ENCODE data around the gene AMFR.

Gene AMFR

DNA sequence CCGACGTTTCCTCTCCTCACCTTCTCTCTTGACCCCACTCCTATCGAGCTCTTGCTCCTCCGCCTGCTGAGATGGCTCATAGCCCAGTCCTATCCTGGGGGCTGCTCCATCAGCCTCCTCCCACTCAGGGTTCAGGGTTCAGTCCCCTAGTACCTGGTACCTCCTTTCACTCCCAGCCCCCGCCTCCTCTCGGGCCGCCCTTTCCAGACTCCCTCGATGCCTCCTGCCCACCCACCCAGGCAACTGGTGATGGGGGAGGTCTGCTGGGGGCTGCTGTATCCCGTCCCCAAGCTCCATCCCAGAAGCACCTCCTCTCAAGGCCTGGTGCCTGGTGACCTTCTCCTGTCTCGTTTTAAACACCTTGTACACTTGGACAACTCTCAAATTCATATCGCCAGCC lies 93.9 kb downstream of the AMFR start:
- DNase-seq (ENCODE audit: low read depth in 2 of 2) = no peak

DNA sequence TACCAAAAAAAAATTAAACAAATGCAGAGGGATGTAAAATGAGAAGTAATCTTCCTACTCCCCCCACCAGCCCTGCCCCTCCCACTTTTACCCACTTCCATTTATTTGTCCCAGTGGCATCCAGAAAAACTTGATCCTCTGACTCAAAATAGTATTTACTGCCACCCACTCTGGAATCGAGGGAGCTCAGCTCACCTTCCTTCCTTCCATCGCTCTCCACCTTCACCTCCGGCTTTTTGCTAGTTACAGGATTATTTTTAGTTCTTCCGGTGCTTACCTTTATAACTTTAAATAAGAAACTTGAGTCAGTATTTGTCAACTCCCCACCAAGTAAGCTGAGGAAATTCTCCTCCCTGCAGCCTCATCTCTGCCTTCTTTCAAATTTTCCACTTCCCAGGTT lies 94.9 kb downstream of the AMFR start:
- no peak for DNase-seq (ENCODE audit: low read depth in 2 of 2)

DNA sequence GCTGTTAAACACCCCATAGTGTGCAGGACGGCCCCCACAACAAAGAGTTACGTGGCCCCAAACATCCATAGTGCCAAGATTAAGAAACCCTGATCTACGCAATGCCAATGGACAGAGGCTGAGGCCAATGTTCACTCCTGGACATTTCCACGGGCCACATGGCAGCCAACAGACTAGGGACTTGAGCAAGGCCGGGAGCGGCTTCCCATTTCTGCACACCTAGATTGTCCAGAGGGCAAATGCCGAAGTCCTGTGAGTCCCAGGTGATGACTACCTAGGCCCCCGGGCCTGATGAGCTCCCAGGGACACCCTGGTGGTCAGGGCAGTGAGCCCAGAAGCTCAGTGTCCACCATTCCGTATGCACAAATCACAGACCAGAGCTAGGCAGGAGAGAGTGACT lies 95.5 kb downstream of the AMFR start:
- DNase-seq (ENCODE audit: low read depth in 2 of 2) = no peak

DNA sequence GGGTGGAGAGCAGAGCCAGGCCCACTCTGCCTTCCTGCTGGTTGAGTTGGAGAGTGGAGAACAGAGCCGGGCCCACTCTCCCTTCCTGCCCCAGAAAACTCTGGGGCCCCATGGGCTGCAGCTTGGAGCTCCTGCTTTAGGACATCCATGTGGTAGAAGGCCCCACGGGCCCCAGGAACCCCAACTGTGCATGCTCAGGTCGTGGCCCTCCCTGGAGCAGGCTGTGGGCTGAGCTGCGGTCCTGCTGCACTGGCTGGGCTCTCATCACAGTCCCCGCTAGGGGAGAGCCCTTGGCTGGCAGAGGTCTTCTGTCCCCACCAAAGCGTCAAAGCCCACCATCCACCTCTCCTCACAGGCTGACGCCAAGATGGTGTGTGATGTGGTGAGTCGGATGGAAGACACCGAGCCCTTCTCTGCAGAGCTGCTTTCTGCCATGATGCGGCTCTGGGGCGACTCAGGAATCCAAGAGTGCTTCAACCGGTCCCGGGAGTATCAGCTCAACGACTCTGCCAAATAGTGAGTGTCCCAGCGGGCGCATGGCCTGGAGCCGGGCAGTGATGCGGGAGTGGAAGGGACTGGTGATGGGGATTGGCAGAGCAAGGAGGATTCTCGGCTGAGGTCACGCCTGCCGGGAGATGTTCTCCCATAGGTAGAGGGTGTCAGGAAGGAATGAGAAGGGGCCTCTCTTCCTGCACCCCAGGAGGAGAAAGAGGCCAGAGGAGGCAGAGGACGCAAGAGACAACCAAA lies 96.9 kb downstream of the AMFR start:
- no peak for DNase-seq (ENCODE audit: low read depth in 2 of 2)

DNA sequence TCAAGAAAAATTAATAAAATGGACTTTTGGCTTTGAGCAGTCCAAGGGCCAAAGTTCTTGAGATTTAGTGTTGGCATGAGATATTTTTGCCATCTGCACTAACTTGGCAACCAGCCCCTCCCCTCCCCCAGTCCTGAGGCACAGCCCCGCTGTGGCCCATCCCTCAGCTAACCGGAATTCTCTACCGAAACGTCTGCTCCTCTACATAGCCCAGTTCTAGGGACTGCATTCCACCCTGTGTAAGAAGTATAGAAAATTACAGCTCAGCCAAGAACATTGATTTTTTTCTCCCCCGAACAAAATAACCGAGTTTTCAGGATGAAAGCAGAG lies 97.5 kb downstream of the AMFR start:
- DNase-seq (ENCODE audit: low read depth in 2 of 2) = no peak

DNA sequence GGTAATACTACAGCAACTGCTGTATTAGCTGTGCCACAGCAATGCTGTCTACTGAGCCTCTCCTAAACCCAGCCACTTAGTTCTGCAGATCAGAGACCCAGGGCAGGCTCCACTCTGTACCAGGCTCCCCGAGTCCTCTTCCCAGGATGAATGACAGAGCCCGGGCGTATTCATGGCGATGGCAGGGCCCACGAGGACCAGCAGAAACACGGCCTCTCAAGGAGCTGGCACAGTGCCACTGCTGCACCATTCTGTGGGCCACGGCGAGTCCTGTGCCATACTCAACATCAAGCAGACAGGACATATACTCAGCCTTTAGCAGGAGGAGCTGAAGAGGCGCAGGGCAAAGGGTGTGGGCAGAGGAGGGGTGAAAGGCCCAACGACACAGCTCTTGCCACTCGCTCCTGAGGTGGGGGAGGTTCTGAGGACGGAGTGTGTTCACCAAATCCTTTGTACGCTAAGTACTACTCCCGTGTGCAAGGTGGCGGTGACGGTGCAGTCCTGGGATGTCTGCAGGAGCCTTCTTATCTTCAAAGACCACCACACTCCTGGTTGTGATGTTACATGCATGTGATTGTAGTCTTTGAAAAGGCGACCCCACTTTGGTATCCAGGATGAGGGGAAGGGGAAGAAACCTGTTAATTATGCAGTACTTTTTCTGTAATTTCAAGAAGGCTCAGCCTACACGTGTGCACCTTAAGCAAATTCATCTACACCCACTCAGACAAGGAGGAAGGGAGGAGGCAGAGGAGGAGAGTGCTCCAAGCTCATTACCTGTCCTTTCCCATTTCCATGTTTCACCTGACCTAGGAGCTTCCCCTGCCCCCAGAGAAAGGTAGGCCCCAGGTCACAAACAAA lies 98.0 kb downstream of the AMFR start:
- DNase-seq (ENCODE audit: low read depth in 2 of 2) = no peak

DNA sequence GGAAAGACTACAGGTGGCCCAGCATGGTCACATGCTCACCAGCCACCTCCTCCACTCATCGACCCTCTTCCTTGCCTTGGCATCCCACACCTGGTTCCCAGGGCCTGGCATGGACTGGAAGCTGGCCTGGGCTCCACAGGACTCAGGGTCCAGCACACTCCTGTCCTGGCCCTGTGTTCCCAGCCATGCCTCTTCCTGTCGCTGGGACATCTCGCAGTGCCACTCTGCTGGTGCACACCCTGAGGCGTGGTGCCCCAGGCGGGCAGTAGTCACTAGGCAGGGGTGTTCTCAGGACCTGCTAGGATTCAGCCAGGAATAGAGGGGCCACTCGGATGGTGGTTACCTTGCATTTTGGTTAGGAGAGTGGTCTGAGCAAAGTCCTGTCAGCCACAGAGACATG lies 99.4 kb downstream of the AMFR start:
- DNase-seq (ENCODE audit: low read depth in 2 of 2) = no peak

DNA sequence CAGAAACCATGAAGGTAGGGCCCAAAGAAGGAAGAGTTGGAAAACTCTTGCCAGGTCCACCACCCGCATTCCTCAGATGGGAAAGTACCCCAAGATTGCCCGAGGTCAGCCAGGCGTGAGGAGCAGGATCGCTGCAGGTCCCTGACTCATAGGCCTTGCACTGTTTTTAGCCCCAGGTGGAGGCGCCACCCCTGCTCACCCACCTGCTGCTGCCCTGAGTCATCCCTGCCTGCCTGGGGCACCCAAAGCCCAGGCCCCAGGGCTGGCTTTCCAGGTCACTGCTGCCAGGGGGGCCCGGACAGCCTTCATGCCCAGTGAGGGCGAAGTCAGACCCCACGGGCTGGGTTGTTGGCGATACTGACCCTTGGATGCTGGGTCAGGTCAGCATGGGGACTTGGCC lies 100.9 kb downstream of the AMFR start:
- DNase-seq (ENCODE audit: low read depth in 2 of 2) = no peak

DNA sequence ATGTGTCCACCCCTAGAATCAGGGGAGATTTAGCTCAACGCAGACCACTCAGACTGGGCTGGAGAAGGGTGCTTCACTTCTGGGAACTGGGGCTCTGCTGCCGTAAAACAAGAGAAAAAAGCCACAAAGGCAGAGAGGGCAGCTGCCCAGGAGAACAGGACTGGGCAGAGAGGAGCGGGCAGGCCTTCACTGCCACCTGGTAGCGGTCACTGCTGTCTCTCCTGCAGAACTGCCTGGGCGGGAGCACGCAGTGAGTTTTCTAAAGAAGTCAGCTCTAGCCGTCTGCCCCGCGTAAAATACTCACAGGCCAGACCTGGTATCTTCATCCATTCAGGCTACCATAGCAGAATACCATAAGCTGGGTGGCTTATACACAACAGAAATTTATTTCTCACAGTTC lies 103.8 kb downstream of the AMFR start:
- DNase-seq (ENCODE audit: low read depth in 2 of 2) = no peak

DNA sequence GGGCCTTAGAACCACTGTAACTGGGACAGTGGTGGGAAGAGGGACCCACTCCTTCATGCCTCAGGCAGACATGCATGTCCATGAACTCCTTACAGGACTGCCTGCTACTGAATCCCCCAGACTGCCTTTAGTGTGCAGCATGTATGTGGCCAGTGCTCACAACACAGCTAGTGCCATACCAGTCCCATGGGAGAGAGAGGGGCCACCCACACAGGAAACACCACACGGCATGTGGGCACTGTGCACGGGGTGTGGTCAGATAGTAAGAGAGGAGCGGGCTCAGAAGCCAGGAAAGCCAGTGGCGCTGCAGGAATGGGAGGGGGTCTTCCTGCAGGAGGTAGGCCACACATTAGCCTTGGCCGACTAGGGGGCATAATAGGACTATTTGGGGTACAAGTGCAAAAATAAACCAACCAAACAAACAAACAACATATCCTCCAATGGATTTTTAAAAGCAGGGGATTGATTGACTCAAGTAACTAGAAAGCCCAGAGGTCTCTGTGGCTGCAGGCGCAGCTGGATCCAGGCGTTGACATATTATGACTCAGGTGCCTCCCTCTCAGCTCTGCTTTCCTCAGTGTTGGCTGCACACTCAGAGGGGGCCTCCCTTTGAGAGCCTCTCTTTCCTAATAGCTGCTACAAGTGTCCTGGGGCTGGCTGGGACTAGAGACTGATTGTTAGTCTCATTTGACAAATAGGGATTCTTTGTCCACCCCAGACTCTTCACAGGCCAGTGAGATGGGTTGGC lies 104.4 kb downstream of the AMFR start:
- DNase-seq (ENCODE audit: low read depth in 2 of 2) = no peak

DNA sequence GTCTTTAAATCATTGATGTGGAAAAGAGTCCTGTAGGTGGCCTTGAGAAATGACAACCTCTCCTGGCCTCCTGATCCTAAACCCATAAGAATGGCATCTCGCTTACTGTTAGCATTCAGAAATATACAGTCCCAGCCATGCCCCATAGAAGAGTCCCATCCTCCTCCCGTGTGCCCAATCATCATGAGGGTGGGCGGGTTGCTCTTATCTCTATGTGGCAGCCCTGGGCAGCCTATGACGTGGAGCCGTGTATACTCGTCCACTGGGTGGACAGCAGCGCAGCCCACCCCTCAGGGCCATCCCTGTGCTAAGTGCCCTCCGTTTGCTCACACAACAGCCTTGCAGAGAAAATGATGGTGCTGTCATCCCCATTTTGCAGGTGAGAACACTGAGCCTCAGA lies 105.3 kb downstream of the AMFR start:
- DNase-seq (ENCODE audit: low read depth in 2 of 2) = no peak

DNA sequence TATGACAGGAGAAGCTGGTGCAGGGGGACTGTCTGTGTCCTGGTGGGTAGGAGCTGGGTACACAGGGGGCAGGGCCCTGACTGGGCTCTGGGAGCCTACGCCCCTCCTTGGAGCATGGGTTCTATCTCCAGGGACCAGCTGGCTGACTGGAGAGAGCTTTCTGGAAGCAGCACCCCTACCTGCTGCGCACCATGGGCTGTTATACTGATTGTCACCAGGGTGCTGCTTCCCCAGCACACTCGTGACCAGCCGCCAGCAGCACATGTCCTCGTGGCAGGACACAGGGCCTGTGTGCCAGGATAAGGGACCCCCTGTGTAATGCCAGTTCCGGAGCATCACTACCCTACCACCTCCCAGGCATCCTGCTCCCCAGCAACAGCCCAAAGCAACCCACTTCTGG lies 106.0 kb downstream of the AMFR start:
- no peak for DNase-seq (ENCODE audit: low read depth in 2 of 2)

DNA sequence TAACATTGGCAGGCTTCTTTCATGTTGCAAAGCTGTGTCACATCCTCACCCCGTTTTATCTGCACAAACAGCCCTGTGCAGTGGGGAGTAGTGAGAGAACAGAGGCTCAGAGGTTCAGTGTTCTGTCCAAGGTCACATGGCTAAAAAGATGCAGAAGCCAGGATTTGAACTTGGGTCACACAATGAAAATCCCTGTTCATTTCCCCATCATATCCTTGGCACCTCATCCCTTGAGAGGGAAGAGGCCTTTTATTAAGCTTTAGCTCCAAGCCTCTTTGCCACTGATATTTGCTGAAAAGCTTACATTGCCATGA lies 106.6 kb downstream of the AMFR start:
- no peak for DNase-seq (ENCODE audit: low read depth in 2 of 2)

DNA sequence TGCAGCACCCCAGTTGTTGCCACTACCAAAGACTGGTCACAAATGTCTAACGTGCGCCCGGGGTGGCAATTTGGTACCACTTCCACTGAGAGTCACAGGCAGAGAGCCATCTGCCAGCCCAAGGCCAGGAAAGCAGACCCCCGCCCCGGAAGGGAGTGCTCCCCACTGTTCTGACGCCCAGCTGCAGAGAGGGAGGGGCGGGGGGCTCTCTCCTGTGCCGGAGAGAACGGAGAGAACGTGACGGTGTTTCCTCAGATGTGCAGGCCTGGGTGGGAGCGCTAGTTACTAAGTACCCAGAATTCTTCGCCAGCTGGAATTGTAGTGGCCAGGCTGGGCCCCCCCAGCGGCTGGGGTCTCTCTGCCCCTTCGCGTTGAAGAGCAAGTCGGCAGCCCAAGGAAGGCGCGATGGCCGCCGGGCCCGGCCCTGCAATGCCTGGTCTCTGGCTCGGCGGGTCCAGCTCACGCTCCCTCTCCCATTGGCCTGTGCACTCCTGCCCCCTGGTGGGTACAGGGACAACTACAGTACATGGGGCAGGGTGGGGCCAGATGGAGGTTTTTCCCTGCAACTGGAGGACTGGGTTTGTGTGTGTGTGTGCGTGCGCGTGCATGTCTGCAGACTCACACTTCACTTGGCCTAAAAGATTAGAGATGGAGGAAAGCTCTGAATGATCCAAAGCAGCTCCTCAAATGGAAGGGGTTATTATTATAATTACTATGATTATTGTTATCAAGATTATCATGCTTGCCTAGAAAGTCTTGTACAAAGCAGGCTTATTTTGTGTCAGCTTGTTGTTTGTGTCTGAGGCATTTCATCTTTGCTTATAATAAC lies 107.1 kb downstream of the AMFR start:
- peak; percentile 57 to 74 for DNase-seq (ENCODE audit: low read depth in 2 of 2)

DNA sequence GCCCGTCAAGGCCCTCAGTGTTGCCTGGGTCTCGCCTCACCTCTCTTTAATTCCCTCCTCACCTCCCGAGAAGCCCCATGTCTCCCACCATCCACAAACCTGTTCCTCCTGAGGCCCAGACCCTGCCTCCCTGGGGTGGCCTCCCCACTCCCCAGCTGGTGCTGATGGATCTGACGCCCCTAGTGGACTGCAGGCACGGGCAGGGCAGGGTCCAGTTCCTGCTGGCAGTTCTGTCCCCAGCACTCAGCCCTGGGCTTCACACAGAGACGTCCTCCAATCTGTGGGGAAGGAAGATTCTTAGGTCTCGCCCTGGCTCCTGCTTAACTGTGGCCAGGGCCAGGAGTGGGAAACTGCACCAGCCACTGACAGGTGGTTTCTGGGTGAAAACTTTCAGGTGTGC lies 108.8 kb downstream of the AMFR start:
- DNase-seq (ENCODE audit: low read depth in 2 of 2) = no peak

DNA sequence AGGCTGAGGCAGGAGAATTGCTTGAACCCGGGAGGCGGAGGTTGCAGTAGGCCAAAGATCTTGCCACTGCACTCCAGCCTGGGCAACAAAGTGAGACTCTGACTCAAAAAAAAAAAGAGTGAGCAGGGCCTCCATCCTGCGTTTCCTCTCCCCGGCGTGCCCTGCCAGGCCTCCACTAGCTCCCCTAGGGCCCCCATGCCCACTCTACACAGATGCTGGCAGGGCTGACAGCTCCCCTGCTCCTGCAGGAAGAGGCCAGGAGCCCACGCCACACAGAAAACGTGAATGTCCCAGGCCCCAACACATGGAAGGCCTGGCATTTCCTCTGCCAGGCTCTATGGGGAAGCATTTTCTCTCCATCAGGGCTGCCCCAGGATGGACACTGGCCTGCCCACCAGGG lies 109.4 kb downstream of the AMFR start:
- DNase-seq (ENCODE audit: low read depth in 2 of 2) = no peak

DNA sequence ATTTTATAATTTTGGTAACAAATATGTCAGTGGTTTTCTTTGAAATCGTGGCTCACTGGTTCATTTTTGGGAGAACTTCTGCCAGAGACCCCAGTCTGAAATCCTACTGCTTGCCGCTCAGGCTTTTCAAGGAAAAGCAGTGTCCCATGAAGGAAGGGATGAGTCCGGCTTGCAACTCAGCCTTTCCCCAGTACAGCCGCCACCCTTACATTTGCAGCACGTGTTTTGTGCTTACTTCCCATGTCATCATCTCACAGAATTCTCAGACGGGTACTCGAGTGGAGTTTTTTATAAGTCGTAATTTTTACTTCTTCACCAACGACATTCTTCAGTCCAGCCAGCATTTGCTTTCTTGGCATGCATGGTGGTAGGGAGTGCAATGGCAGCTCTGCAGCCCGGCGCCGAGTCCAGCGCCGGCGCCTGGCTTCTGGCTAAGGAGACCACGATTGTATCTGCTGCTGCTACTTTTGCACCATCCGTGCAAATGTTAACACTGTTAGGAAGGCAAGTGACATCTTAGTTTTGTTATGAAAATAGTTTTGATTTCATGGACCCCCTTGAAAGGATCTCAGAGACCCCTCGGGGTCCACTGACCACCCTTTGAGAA lies 111.0 kb downstream of the AMFR start:
- no peak for DNase-seq (ENCODE audit: low read depth in 2 of 2)

DNA sequence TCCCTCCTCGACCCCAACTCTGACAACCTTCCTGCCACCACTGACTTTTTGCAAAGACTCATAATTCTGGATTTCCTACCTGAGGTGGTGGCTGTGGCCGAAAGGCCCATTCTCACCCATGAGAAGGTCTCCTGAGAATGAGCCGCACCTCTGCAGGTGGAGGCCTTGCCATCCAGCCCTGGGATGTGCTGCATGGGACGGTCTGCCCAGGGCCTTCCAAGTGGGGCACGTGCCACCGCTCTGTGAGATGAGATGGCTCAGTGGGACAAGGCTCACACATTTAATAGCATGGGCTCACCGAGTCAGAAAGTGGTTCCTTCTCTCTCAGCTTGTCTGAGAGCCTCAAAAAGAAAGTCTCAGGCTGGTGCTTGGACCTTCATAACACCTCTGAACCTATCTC lies 112.8 kb downstream of the AMFR start:
- no peak for DNase-seq (ENCODE audit: low read depth in 2 of 2)

DNA sequence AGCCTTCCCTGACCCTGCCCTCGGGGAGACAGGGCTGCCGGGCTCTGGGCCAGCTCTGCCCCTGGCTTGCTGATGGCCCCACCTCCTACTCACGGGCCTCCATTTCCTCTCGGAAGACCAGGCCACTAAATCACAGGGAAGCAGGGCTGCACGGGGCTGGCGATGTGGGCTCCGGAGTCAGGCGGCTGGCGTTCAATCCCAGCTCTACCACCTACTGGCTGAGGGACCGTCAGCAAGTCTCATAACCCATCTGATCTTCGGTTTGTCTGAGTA lies 113.4 kb downstream of the AMFR start:
- DNase-seq (ENCODE audit: low read depth in 2 of 2) = no peak

Measured in stimulated activated CD4-positive, alpha-beta T cell treated with anti-CD3 and anti-CD28 coated beads, Interleukin-12 subunit alpha, Interleukin-12 subunit beta, amount 100 ng/mL, for 24 hours (primary cell).